GM21529 (cell line): ENCODE measurements around the gene WDR1.

Experiments
- ATAC-seq: cut with Tn5 transposase; IDR thresholded peaks from one replicate; pipeline ENCODE4 v1.9.1; 2021; ENCODE audit not compliant: unreplicated experiment

The WDR1 gene

GRCh38 chr4:10116569-10117358 lies at the start of gene WDR1:
Gene WDR1, minus strand, starts transcription at chr4:10116799. Its CDS starts 133 bp downstream, at chr4:10116666.
- ATAC-seq: peak; percentile 85

- ATAC-seq: no peak
Measured at GRCh38 chr4:10164877-10165283, 48.3 kb upstream of the WDR1 start.

GRCh38 chr4:10163296-10163695 lies 46.7 kb upstream of the WDR1 start:
- no peak for ATAC-seq

GRCh38 chr4:10162341-10163000 lies 45.9 kb upstream of the WDR1 start:
- ATAC-seq: no peak

- no peak for ATAC-seq
Measured at GRCh38 chr4:10161840-10162239, 45.2 kb upstream of the WDR1 start.

GRCh38 chr4:10161146-10161545 lies 44.5 kb upstream of the WDR1 start:
- ATAC-seq: no peak

- ATAC-seq: no peak
Measured at GRCh38 chr4:10160281-10160856, 43.8 kb upstream of the WDR1 start.

- ATAC-seq: no peak
Measured at GRCh38 chr4:10159671-10160070, 43.1 kb upstream of the WDR1 start.

GRCh38 chr4:10158333-10158942 lies 41.8 kb upstream of the WDR1 start:
- no peak for ATAC-seq

GRCh38 chr4:10157478-10158332 lies 41.1 kb upstream of the WDR1 start:
- peak; percentile 78 for ATAC-seq

- no peak for ATAC-seq
Measured at GRCh38 chr4:10154241-10154640, 37.6 kb upstream of the WDR1 start.

GRCh38 chr4:10153161-10153560 lies 36.6 kb upstream of the WDR1 start:
- ATAC-seq: no peak

- peak; percentile 80 for ATAC-seq
Measured at GRCh38 chr4:10151182-10151581, 34.6 kb upstream of the WDR1 start.

- ATAC-seq: no peak
Measured at GRCh38 chr4:10144966-10145365, 28.4 kb upstream of the WDR1 start.

GRCh38 chr4:10144479-10144878 lies 27.9 kb upstream of the WDR1 start:
- no peak for ATAC-seq

GRCh38 chr4:10143171-10143570 lies 26.6 kb upstream of the WDR1 start:
- ATAC-seq: no peak

GRCh38 chr4:10140866-10141759 lies 24.5 kb upstream of the WDR1 start:
- ATAC-seq: no peak

- ATAC-seq: no peak
Measured at GRCh38 chr4:10139518-10139917, 22.9 kb upstream of the WDR1 start.

- ATAC-seq: no peak
Measured at GRCh38 chr4:10135260-10135659, 18.7 kb upstream of the WDR1 start.

GRCh38 chr4:10134141-10134540 lies 17.5 kb upstream of the WDR1 start:
- ATAC-seq: no peak
